Subcutaneous adipose tissue (tissue), 4 donors: Measurements from ENCODE around the gene ZBTB17. TPM values are rescaled to one million over a fixed set of nuclear protein-coding genes. Genes with fewer than 3 reads are reported as not detected.

Source experiments
- CTCF ChIP-seq: fragments of 450-650 bp; IDR thresholded peaks from one replicate; pipeline ENCODE4 v1.5.1; 2016; ENCODE audit warnings: low read depth, mild to moderate bottlenecking, control low read depth, antibody characterized with exemption, moderate library complexity
- small RNA-seq: library from RNA; depleted of rRNA; stranded (forward); fragments of <200 nt; gene quantifications from one replicate; pipeline ENCODE3, GENCODE V24; 2016
- total RNA-seq, 4 donors: library from RNA; depleted of rRNA; stranded (reverse); fragments of >200 nt; gene quantifications; one replicate each; pipeline ENCODE4 v1.1.0, GENCODE V29; 2016

ZBTB17 gene
- total RNA-seq, 4 donors from 2014 or later: 21.6 to 42.0 (median 25.4) TPM

DNA sequence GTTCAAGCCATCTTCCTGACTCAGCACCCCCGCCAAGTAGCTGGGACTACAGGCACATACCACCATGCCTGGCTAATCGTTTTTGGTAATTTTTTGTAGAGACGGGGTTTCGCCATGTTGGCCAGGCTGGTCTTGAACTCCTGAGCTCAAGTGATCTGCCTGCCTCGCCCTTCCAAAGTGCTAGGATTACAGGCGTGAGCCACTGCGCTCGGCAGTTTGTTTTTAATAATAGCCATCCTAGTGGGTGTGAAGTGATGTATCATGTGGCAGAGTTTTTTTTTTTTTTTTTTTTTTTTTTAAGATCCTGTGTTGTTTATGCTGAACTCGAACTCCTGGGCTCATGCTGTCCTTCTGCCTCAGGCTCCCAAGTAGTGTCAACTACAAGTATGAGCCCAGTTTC lies 76.6 kb downstream of the ZBTB17 start:
- TF ChIP-seq CTCF: no peak

DNA sequence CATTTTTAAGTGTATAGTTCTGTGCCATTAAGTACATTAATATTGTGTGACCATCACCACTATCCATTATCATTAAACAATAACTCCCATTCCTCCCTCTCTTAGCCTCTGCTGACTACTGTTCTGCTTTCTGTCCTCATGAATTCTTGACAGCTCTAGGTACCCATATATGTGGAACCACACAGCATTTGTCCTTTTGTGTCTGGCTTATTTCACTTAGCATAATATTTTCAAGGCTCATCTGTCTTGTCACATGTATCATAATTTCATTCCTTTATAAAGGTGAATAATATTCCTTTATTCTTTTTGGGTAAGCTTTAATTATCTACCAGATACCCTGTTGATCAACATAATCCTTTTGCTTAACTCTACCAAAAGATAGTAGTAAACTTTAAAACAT lies 80.7 kb downstream of the ZBTB17 start:
- TF ChIP-seq CTCF: no peak

Small RNA genes lying within 50 kb of the gene (small RNA-seq; reads per million reads assigned to genes)
- gene AL034555.1 (not detected), gene AL355994.1 (not detected), gene AL355994.5 (not detected)

Other genes with a start within 250 kb of the ZBTB17 start
- gene SLC25A34, start 239.8 kb downstream of the ZBTB17 start, total RNA-seq: 10 to 100 TPM in 1 of 4 donors, 1 to 10 TPM in 1, under 1 TPM in 2; 0.44 to 11.1 (median 1.1) TPM
- gene TMEM82, start 233.6 kb downstream of the ZBTB17 start, total RNA-seq: not detected
- gene FBLIM1, start 217.3 kb downstream of the ZBTB17 start, total RNA-seq: 10 to 100 TPM in 3 of 4 donors, 1 to 10 TPM in 1; 5.1 to 21.9 (median 14.9) TPM
- 1 to 10 TPM; 1.5 to 2.6 (median 1.7) TPM for gene UQCRHL, start 168.5 kb downstream of the ZBTB17 start, total RNA-seq
- gene SPEN, start 128.4 kb downstream of the ZBTB17 start, total RNA-seq: 10 to 100 TPM; 44.0 to 83.3 (median 67.1) TPM
- not detected for gene SRARP, start 28.1 kb upstream of the ZBTB17 start, total RNA-seq
- gene HSPB7, start 41.9 kb upstream of the ZBTB17 start, total RNA-seq: 100 to 1,000 TPM in 3 of 4 donors, 10 to 100 TPM in 1; 32.3 to 429 (median 122) TPM
- 1 to 10 TPM in 1 of 4 donors, under 1 TPM in 1, not detected in 2; 0.66 to 1.5 TPM for gene CLCNKA, start 45.9 kb upstream of the ZBTB17 start, total RNA-seq
- under 1 TPM in 2 of 4 donors, not detected in 2; 0.17 to 0.44 TPM for gene CLCNKB, start 67.7 kb upstream of the ZBTB17 start, total RNA-seq
- gene FAM131C, start 97.5 kb upstream of the ZBTB17 start, total RNA-seq: under 1 TPM in 1 of 4 donors, not detected in 3; 0.51 TPM
- 10 to 100 TPM in 1 of 4 donors, 1 to 10 TPM in 3; 3.6 to 20.3 (median 7.3) TPM for gene EPHA2, start 180.0 kb upstream of the ZBTB17 start, total RNA-seq
- 10 to 100 TPM in 1 of 4 donors, 1 to 10 TPM in 3; 1.1 to 16.0 (median 3.3) TPM for gene ARHGEF19, start 236.6 kb upstream of the ZBTB17 start, total RNA-seq